SW 1271 (cell line): ENCODE results near the gene AVPR1B.

ENCODE experiments used
- DNase-seq, 2 experiments: peaks; one replicate each; lab custom pipeline; 2025; lab: John Stamatoyannopoulos, UW

Gene AVPR1B, protein sequence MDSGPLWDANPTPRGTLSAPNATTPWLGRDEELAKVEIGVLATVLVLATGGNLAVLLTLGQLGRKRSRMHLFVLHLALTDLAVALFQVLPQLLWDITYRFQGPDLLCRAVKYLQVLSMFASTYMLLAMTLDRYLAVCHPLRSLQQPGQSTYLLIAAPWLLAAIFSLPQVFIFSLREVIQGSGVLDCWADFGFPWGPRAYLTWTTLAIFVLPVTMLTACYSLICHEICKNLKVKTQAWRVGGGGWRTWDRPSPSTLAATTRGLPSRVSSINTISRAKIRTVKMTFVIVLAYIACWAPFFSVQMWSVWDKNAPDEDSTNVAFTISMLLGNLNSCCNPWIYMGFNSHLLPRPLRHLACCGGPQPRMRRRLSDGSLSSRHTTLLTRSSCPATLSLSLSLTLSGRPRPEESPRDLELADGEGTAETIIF

GRCh38 chr1:206117151-206117948, at the start of gene AVPR1B:
Gene AVPR1B (minus strand): TSS chr1:206117388. CDS start chr1:206116890, 498 bp downstream.
- no peak for DNase-seq

GRCh38 chr1:206145771-206146290, 28.6 kb upstream of the AVPR1B start:
- DNase-seq, result no peak

DNA sequence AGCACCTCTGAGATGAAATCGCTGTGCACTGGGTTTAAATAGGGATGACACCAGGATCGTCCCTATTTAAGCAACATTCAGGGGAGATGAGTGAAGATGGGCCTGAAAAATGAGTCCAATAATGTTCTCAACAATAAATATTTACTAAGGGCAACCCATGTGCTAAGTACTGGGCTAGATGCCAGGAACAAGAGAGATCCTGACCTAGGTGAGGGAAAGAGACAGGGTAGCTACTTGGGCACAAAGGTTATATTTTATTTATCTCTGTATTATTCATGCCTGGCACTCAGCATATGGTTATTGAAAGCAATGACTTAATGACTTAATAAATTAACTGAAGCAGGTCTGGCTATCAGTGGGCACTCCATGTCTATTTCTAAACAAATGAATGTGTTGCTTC, 27.4 kb upstream of the AVPR1B start:
- no peak for DNase-seq

- DNase-seq, result no peak
Measured at GRCh38 chr1:206143537-206144172, 26.5 kb upstream of the AVPR1B start.

DNA sequence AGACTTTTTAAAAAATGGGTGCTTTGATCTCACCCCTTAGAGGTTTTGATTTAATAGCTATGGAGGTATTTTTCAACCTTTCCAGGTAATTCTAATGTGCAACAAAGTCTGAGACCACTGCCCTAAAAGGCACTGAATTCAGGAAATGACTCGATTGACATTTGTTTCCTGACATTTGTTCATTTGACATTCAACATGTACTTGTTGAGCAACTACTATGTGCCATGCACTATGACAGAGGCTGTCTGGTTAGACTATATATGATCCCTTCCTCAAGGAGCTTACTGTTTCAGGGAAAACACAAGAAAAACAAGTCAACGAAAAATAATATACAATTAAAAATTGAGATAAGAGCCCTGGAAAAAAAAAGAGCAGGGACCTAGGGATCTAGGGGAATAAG, 25.6 kb upstream of the AVPR1B start:
- DNase-seq, result no peak

GRCh38 chr1:206142011-206142410, 24.8 kb upstream of the AVPR1B start:
- DNase-seq, result no peak

GRCh38 chr1:206136241-206136640, 19.1 kb upstream of the AVPR1B start:
- DNase-seq, result no peak

DNA sequence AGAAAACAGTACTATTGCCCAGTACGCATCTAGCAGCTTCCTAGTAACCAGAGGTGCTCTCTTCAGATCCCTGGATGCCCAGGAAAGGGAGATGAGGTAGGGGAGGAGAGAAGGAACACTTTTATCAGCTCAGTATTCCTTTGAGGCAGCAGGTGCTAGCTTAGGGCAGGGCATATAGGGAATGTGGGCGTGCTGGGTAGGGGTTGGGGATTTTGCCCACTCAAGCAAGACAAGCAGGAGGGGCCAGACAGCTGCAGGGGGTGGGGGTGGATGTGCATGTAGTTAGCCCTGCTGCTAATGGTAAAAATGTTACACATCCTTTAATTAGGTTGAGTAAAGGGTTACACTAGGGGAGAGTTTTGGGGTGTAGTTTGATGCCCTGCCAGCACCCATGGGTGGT, 18.1 kb upstream of the AVPR1B start:
- no peak for DNase-seq

GRCh38 chr1:206133751-206134415, 16.7 kb upstream of the AVPR1B start:
- DNase-seq, result no peak

DNA sequence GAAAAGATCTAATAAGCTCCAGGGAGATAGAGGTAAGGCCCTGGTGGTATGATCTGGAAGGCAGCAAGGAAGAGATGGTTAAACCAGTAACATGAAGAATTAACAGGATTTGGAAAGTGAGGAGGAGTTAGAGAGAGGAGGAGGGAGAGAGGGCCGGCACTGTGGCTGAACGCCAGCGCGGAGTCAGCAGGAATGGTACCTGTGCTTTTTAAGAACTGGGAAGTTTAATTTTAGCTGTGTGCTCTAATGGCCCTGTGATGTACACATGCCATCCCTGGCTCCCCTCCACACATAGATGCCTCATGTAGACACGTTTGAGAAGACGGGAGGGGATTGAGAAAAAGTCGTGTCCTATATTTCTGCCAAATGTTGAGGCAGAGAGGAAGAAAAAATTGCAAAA, 13.8 kb upstream of the AVPR1B start:
- no peak for DNase-seq

- no peak for DNase-seq
Measured at GRCh38 chr1:206128196-206128595, 11.0 kb upstream of the AVPR1B start.

- DNase-seq, result no peak
Measured at GRCh38 chr1:206127336-206127735, 10.1 kb upstream of the AVPR1B start.

- no peak for DNase-seq
Measured at GRCh38 chr1:206125346-206125745, 8.2 kb upstream of the AVPR1B start.

GRCh38 chr1:206122686-206123085, 5.5 kb upstream of the AVPR1B start:
- DNase-seq, result no peak

- no peak for DNase-seq
Measured at GRCh38 chr1:206121269-206121668, 4.1 kb upstream of the AVPR1B start.

- DNase-seq, result no peak
Measured at GRCh38 chr1:206120406-206120805, 3.2 kb upstream of the AVPR1B start.

- no peak for DNase-seq
Measured at GRCh38 chr1:206116873-206117150, 376 bp downstream of the AVPR1B start.

GRCh38 chr1:206116191-206116872, 856 bp downstream of the AVPR1B start:
- DNase-seq, result no peak

GRCh38 chr1:206115791-206116190, 1.4 kb downstream of the AVPR1B start:
- no peak for DNase-seq

DNA sequence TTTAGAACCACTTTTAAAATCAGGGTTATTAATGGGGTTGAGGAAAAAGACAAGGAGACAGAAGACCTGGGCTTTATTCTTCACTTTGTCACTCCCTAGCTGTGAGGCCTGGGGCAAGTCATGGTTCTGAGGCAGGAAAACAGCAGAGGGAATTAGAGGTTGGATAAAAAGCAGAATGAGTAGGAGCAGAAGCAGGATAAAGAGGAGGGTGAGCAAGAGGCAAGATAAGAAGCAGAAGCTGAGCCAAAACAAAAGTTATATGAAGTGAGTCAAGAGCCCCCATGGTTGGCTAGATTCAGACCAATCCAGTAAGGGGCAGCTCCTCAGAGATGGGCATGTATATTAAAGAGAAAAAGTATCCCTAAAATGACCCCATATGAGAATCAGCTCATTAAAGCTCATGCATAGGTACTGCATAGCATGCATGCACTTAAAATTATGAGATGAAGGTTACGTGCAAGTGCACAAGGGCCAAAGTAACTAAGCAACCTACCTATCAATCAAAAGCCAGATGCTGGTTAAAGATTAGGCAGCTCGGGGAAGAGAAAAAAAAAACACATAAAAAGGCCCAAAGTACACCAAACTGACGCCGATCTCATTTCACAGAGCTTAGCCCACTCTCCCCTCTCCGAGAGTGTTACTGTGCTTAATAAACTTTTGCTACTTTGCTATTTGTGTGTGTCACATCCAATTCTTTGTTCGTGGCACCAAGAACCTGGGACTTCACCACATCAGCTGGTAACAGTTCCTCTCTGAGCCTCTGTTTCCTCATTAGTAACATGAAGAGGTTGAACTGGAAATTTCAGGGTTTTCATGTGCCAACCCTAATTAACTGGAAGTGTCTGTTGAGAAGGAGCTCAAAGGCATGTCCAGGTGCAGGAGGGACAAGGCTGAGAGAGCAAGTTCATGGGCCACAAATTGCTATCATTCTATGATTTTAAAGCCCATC, 2.2 kb downstream of the AVPR1B start:
- DNase-seq, result no peak
